H1 (cell line): ENCODE measurements around the gene DAAM1. TPM values are rescaled to one million over a fixed set of nuclear protein-coding genes. Genes with fewer than 3 reads are reported as not detected.

Source experiments
- CTCF ChIA-PET: fragments of 300-600 bp; sonication (Branson Sonifier 250); formaldehyde crosslinking; loops from one replicate; lab custom pipeline; 2021; ENCODE audit not compliant: partially characterized antibody; lab: Charles Lee
- POLR2A ChIA-PET: fragments of 300-600 bp; sonication (Branson Sonifier 250); formaldehyde crosslinking; loops from one replicate; lab custom pipeline; 2021; ENCODE audit warnings: inconsistent platforms; ENCODE audit not compliant: partially characterized antibody; lab: Charles Lee
- DNase-seq, 2 experiments: peaks; one replicate each; pipeline versions ENCODE4 v3.0.0 to v3.0.0-alpha.2; 2010 to 2022; ENCODE audit warnings: low spot score in 2 of 2, low read depth in 1 of 2, mixed read lengths in 1 of 2
- FAIRE-seq: peaks from 2 replicates; lab custom pipeline; 2011; peaks lifted over from hg19 to GRCh38; lab: Jason Lieb, UNC
- H2AFZ ChIP-seq: 2 replicates; pipeline ENCODE4 v1.8.1; 2012; ENCODE audit warnings: low read length, inconsistent platforms
- H2AK5ac ChIP-seq: 2 replicates; pipeline ENCODE4 v1.6.1; 2013; ENCODE audit warnings: low read depth, low read length
- H2BK120ac ChIP-seq: replicated peaks from 2 replicates; pipeline ENCODE3; 2013; ENCODE audit warnings: low read depth, low read length, inconsistent platforms
- H2BK12ac ChIP-seq: 2 replicates; pipeline ENCODE4 v1.6.1; 2013; ENCODE audit warnings: low read depth, low read length
- H2BK15ac ChIP-seq: 2 replicates; pipeline ENCODE4 v1.6.1; 2013; ENCODE audit warnings: low read length
- H2BK20ac ChIP-seq: 2 replicates; pipeline ENCODE4 v1.6.1; 2013; ENCODE audit warnings: low read length
- H2BK5ac ChIP-seq: 2 replicates; pipeline ENCODE4 v1.6.1; 2013; ENCODE audit warnings: low read depth, low read length
- H3K14ac ChIP-seq: 2 replicates; pipeline ENCODE4 v1.6.1; 2013; ENCODE audit warnings: inconsistent platforms; ENCODE audit not compliant: insufficient read length
- H3K18ac ChIP-seq: 2 replicates; pipeline ENCODE4 v1.6.1; 2013; ENCODE audit warnings: low read length; ENCODE audit errors: extremely low read depth
- H3K23ac ChIP-seq: 2 replicates; pipeline ENCODE4 v1.6.1; 2013; ENCODE audit warnings: inconsistent platforms; ENCODE audit not compliant: insufficient read length
- H3K23me2 ChIP-seq: 2 replicates; pipeline ENCODE4 v1.6.1; 2013; ENCODE audit warnings: low read depth, low read length
- H3K27ac ChIP-seq: 2 replicates; pipeline ENCODE4 v1.6.1; 2011; ENCODE audit warnings: low read depth, low read length, inconsistent platforms
- H3K27me3 ChIP-seq, 4 experiments: replicated peaks in 1 of 4; 1 replicate in 1 of 4; 2 replicates in 3 of 4; pipeline versions ENCODE4 v1.6.1 to v1.8.1; 2011 to 2013; ENCODE audit warnings: low read length in 3 of 4, mild to moderate bottlenecking in 3 of 4, inconsistent platforms in 2 of 4, mixed read lengths in 2 of 4, moderate library complexity in 1 of 4; ENCODE audit not compliant: control insufficient read depth in 3 of 4, insufficient read depth in 3 of 4; ENCODE audit errors: extremely low read depth in 1 of 4
- H3K36me3 ChIP-seq, 4 experiments: 2 replicates each; pipeline versions ENCODE4 v1.6.1 to v1.8.1; 2011 to 2013; ENCODE audit warnings: mild to moderate bottlenecking in 4 of 4, low read length in 3 of 4, moderate library complexity in 2 of 4, control low read depth in 1 of 4, inconsistent platforms in 1 of 4; ENCODE audit not compliant: insufficient read depth in 4 of 4, control insufficient read depth in 2 of 4
- H3K4ac ChIP-seq: replicated peaks from 2 replicates; pipeline ENCODE3; 2013; ENCODE audit warnings: low read length, low read depth, mixed read lengths, inconsistent platforms; ENCODE audit not compliant: insufficient read length
- H3K4me1 ChIP-seq, 4 experiments: replicated peaks in 1 of 4; 1 replicate in 1 of 4; 2 replicates in 3 of 4; pipeline versions ENCODE4 v1.6.1 to v1.8.1; 2011 to 2013; ENCODE audit warnings: low read length in 3 of 4, inconsistent platforms in 2 of 4, mixed read lengths in 1 of 4; ENCODE audit not compliant: insufficient read depth in 4 of 4, control insufficient read depth in 3 of 4
- H3K4me2 ChIP-seq, 2 experiments: 2 replicates each; pipeline versions ENCODE4 v1.6.1 to v1.8.1; 2011 to 2013; ENCODE audit warnings: low read depth in 2 of 2, low read length in 2 of 2, control low read depth in 1 of 2, inconsistent platforms in 1 of 2, mild to moderate bottlenecking in 1 of 2; ENCODE audit not compliant: insufficient read depth in 1 of 2
- H3K4me3 ChIP-seq, 4 experiments: fragments of 200-600, 300-600 bp in 1 of 4; sonication (generic), shearing (Covaris generic), sonication (Bioruptor Twin) in 1 of 4; 2 replicates each; pipeline versions ENCODE4 v1.5.1 to v1.8.1; 2011 to 2016; ENCODE audit warnings: low read length in 4 of 4, low read depth in 3 of 4, control low read depth in 2 of 4, inconsistent platforms in 2 of 4, mild to moderate bottlenecking in 2 of 4, mixed read lengths in 1 of 4, moderate library complexity in 1 of 4; ENCODE audit not compliant: insufficient read depth in 2 of 4; ENCODE audit errors: extremely low read depth in 1 of 4
- H3K56ac ChIP-seq: replicated peaks from 2 replicates; pipeline ENCODE3; 2013; ENCODE audit warnings: low read depth, mild to moderate bottlenecking, mixed read lengths, low read length, inconsistent platforms; ENCODE audit not compliant: insufficient read length
- H3K79me1 ChIP-seq: 2 replicates; pipeline ENCODE4 v1.6.1; 2013; ENCODE audit warnings: low read depth, low read length, control low read depth
- H3K79me2 ChIP-seq, 2 experiments: 2 replicates each; pipeline versions ENCODE4 v1.6.1 to v1.8.1; 2012 to 2013; ENCODE audit warnings: low read length in 2 of 2, mild to moderate bottlenecking in 2 of 2, inconsistent platforms in 1 of 2; ENCODE audit not compliant: insufficient read depth in 2 of 2, control insufficient read depth in 1 of 2
- H3K9ac ChIP-seq, 4 experiments: replicated peaks in 1 of 4; 1 replicate in 1 of 4; 2 replicates in 3 of 4; pipeline versions ENCODE4 v1.6.1 to v1.8.1; 2011 to 2013; ENCODE audit warnings: low read depth in 3 of 4, low read length in 3 of 4, control low read depth in 2 of 4, mild to moderate bottlenecking in 2 of 4, moderate library complexity in 2 of 4, inconsistent platforms in 1 of 4; ENCODE audit errors: extremely low read depth in 1 of 4
- H3K9me3 ChIP-seq, 2 experiments: 2 replicates each; pipeline versions ENCODE4 v1.6.1 to v1.8.1; 2012 to 2013; ENCODE audit warnings: mild to moderate bottlenecking in 2 of 2, moderate library complexity in 2 of 2, control low read depth in 1 of 2, inconsistent platforms in 1 of 2, low read depth in 1 of 2, low read length in 1 of 2, mixed read lengths in 1 of 2; ENCODE audit not compliant: insufficient read depth in 2 of 2
- H4K20me1 ChIP-seq, 2 experiments: replicated peaks in 1 of 2; 2 replicates each; pipeline versions ENCODE3 to v1.8.1; 2011 to 2013; ENCODE audit warnings: inconsistent platforms in 2 of 2, low read length in 2 of 2, mild to moderate bottlenecking in 1 of 2; ENCODE audit not compliant: insufficient read depth in 2 of 2, control insufficient read depth in 1 of 2
- H4K5ac ChIP-seq: 2 replicates; pipeline ENCODE4 v1.6.1; 2013; ENCODE audit warnings: low read length, low read depth, mixed read lengths, inconsistent platforms; ENCODE audit not compliant: insufficient read length
- H4K8ac ChIP-seq: 2 replicates; pipeline ENCODE4 v1.8.0; 2013; ENCODE audit warnings: mild to moderate bottlenecking, moderate library complexity, low read length, inconsistent platforms; ENCODE audit not compliant: insufficient read depth; ENCODE audit errors: extremely low read depth
- H4K91ac ChIP-seq: replicated peaks from 2 replicates; pipeline ENCODE3; 2013; ENCODE audit warnings: low read length, mixed read lengths, inconsistent platforms; ENCODE audit not compliant: insufficient read length
- ASH2L ChIP-seq: fragments of 200-600, 300-600 bp; sonication (generic); IDR thresholded peaks from one replicate; pipeline ENCODE4 v1.7.1; 2017; ENCODE audit warnings: low read length
- CHD1 ChIP-seq: IDR thresholded peaks from 2 replicates; pipeline ENCODE4 v1.6.1; 2012; ENCODE audit warnings: low read depth, low read length, improper control_type of control experiment
- CHD2 ChIP-seq: IDR thresholded peaks from 2 replicates; pipeline ENCODE4 v1.6.1; 2012; ENCODE audit warnings: low read length, improper control_type of control experiment
- EGR1 ChIP-seq: IDR thresholded peaks from 2 replicates; pipeline ENCODE4 v1.6.1; 2011; ENCODE audit warnings: low read depth, low read length, borderline replicate concordance
- FOSL1 ChIP-seq: IDR thresholded peaks from 2 replicates; pipeline ENCODE4 v1.6.1; 2011; ENCODE audit warnings: mild to moderate bottlenecking, low read depth, low read length, moderate library complexity; ENCODE audit not compliant: insufficient read depth
- GABPA ChIP-seq: IDR thresholded peaks from 2 replicates; pipeline ENCODE4 v1.6.1; 2011; ENCODE audit warnings: mild to moderate bottlenecking, low read length, moderate library complexity, borderline replicate concordance; ENCODE audit not compliant: insufficient read depth
- KDM1A ChIP-seq: fragments of 200-600, 300-600 bp; sonication (generic); IDR thresholded peaks from 2 replicates; pipeline ENCODE4 v1.7.1; 2016; ENCODE audit warnings: mild to moderate bottlenecking, low read length, borderline replicate concordance
- SP1 ChIP-seq: IDR thresholded peaks from 2 replicates; pipeline ENCODE4 v1.6.1; 2011; ENCODE audit warnings: low read depth, low read length
- WGBS, 2 experiments: shearing (Covaris generic) in 1 of 2; methylation state at CpG; one replicate each; pipeline versions ENCODE4 v1.1.6 to v1.1.7; 2013 to 2015; ENCODE audit warnings: low lambda C conversion rate in 2 of 2, mixed read lengths in 2 of 2, inconsistent platforms in 1 of 2, low coverage in 1 of 2, missing lambda C conversion rate in 1 of 2; ENCODE audit not compliant: insufficient replicate concordance in 2 of 2, insufficient coverage in 1 of 2, insufficient read length in 1 of 2; ENCODE audit errors: extremely low coverage in 1 of 2, missing lambda C conversion rate in 1 of 2; 5-methylcytosine and 5-hydroxymethylcytosine counted together
- polyA plus RNA-seq, 7 experiments: library from polyadenylated mRNA; depleted of rRNA in 3 of 7; stranded (reverse) in 5 of 7; unstranded in 2 of 7; fragments of >200 nt in 5 of 7; fragments of 200-250 nt in 2 of 7; gene quantifications; 1 replicate in 5 of 7; 2 replicates in 1 of 7; 4 replicates in 1 of 7; pipeline versions ENCODE4 v1.2.1 to v1.2.3, GENCODE V29; 2011 to 2013; ENCODE audit warnings: missing spikeins in 2 of 7, mixed read lengths in 2 of 7
- total RNA-seq: library from RNA; stranded (reverse); fragmentation: NEBNext Ultra II Directional; extraction: Animal tissue kit (Norgen Biotek cat#: 25700); gene quantifications from 2 replicates; pipeline ENCODE4 v1.2.1, GENCODE V29; 2021
- TF ChIP-seq, protein P1 (sequence below): IDR thresholded peaks from 2 replicates; pipeline ENCODE4 v1.6.1; 2012; ENCODE audit warnings: inconsistent platforms
- TF ChIP-seq, protein P2 (sequence below): IDR thresholded peaks from 2 replicates; pipeline ENCODE4 v1.6.1; 2011; ENCODE audit warnings: low read depth, mild to moderate bottlenecking, low read length; ENCODE audit not compliant: insufficient read depth

Gene DAAM1
- total and polyA plus RNA-seq, 2 of the 8 experiments (the other 6 are each of a cell fraction or from before 2014, with no cell fraction given) = 5.0 to 44.9 TPM

DNA sequence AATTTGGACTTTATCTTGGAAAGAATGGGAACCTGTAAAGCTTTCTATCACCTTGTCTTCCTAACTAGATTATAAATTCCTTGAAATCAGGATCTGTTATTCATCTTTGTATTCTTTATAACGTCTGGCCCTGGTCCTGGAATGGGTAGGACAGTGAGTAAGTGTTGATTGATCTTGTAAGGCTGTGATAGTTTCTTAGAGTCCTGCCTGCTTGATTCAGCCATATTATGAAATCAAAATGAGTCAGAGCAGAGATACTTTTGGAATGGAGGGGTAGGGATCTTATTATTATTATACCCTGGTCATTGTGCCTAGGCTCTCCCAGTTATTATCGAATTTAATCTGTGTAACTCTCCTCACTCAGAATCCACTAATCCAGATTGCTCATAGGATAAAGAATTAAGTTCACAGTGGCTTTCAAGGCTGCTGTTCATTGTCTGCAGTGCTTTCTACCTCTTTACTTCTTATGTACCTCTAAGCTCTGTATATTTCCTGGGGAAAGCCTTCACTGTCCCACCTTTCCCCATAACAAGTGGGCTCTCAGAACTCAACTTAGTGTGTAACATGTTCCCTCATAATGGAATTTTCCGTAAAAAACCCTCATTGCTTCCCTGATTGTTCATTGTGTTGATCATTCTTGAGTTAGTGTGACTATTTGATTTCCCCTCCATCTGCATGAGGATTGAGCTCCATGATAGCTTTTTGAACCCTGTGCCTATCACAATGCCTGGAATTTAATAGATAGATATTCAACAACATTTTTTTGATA, 93.3 kb downstream of the DAAM1 start:
- Histone ChIP-seq H4K20me1 (no peaks in the 10 kb centered on the region), H2BK15ac (no peak overlapping the region), H4K91ac (no peak overlapping the region), H4K8ac (no peak overlapping the region), H3K27ac (no peak overlapping the region), H3K23ac (no peak overlapping the region), H3K18ac (no peak overlapping the region), H4K5ac (no peak overlapping the region), H2BK5ac (no peak overlapping the region), H3K9ac (no peak overlapping the region), H3K27me3 (no peaks in the 10 kb centered on the region), H3K23me2 (no peaks in the 10 kb centered on the region), H3K56ac (no peak overlapping the region), H3K4me2 (no peak overlapping the region), H2AFZ (no peak overlapping the region), H3K14ac (no peak overlapping the region), H3K4me1 (0 out of 7 replicates have a peak, but pooled peaks cover 0 to 5% (median 0%) of the 10 kb centered on the region in 4 experiments), H2BK12ac (no peak overlapping the region), H3K36me3 (no peaks in the 10 kb centered on the region; a peak in 1 of 8 replicates), H2AK5ac (no peak overlapping the region), H3K4me3 (no peak overlapping the region), H3K79me2 (no peaks in the 10 kb centered on the region), H3K4ac (no peak overlapping the region), H2BK20ac (no peak overlapping the region), H2BK120ac (no peak overlapping the region), H3K79me1 (no peaks in the 10 kb centered on the region), H3K9me3 (peaks cover 7% of the 10 kb centered on the region in 2 experiments; a peak in 2 of 4 replicates)
- WGBS, 2 experiments = 84% methylated on average over 3 of the region's 3 CpGs; no CpG with 5 or more reads in 1 of the 2 experiments
- DNase-seq (no peak), FAIRE-seq (no peak)
- ChIA-PET CTCF (no interaction called here), POLR2A (no interaction called here)
- TF ChIP-seq CHD1 = no peak
- TF ChIP-seq, protein P1, sequence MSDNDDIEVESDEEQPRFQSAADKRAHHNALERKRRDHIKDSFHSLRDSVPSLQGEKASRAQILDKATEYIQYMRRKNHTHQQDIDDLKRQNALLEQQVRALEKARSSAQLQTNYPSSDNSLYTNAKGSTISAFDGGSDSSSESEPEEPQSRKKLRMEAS = no peak
- TF ChIP-seq CHD2 = no peak
- TF ChIP-seq, protein P2, sequence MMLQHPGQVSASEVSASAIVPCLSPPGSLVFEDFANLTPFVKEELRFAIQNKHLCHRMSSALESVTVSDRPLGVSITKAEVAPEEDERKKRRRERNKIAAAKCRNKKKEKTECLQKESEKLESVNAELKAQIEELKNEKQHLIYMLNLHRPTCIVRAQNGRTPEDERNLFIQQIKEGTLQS = no peak
- no peak for TF ChIP-seq ASH2L
- no peak for TF ChIP-seq GABPA
- no peak for TF ChIP-seq SP1
- TF ChIP-seq KDM1A = no peak
- TF ChIP-seq EGR1 = no peak
- TF ChIP-seq FOSL1 = no peak
